ENCODE data around the gene NTM.

Gene NTM

DNA sequence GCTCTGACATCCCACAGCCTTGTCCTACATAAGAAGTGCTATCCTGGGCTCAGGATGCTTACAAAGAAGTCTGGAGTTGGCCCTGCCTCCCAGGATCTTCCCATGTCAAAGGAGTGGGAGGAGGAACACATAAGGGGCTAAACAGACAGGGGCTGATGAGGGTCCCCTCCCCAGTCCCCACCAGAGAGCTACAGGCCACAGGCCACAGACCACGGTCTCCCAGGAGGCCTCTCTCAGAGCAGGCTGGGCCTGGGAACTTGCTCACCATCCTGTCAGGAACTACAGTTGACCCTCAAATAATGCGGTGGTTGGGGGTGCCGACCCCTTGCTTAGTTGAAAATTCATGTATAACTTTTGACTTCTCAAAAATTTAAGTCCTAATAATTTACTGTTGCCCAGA lies 315.5 kb downstream of the NTM start:
- Histone ChIP-seq H3K9me3 (ENCODE audit: insufficient read depth, low read depth, low read length) (no peaks in the 10 kb centered on the region), H3K27ac (ENCODE audit: low read length) (no peak overlapping the region), H3K36me3 (ENCODE audit: insufficient read depth, low read depth, low read length) (no peaks in the 10 kb centered on the region), H3K4me1 (ENCODE audit: insufficient read depth, low read length) (peaks cover 6% of the 10 kb centered on the region; the same call in 1 of the 2 replicates), H3K4me3 (ENCODE audit: low read length) (no peak overlapping the region), H3K9ac (ENCODE audit: low read depth, low read length) (no peak overlapping the region), H3K27me3 (ENCODE audit: insufficient read depth, low read length) (peaks cover 12% of the 10 kb centered on the region)

DNA sequence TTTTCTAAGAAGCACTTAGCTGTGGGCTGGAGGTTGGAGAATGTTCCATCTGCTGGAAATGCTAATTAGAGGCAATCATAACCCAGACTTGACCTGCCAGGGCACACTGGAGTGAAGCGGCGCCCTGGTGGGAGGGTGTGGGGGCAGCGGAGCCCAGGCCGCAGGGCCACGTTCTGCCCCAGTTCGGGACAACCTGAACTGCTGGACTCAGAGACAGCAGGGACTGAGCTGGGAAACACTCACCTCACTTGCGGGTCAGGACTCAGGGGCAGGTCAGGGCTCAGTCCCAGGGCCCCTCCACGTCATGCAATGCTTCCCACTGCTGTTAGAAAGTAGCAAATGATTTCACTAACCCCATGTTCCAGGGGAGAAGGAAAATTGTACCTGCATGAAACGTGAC lies 316.4 kb downstream of the NTM start:
- peaks cover 6% of the 10 kb centered on the region; the same call in 1 of the 2 replicates for H3K4me1 ChIP-seq (ENCODE audit: insufficient read depth, low read length)
- H3K36me3 ChIP-seq (ENCODE audit: insufficient read depth, low read depth, low read length), result no peaks in the 10 kb centered on the region
- peaks cover 14% of the 10 kb centered on the region for H3K27me3 ChIP-seq (ENCODE audit: insufficient read depth, low read length)
- H3K4me3 ChIP-seq (ENCODE audit: low read length), result no peak overlapping the region
- H3K9me3 ChIP-seq (ENCODE audit: insufficient read depth, low read depth, low read length), result no peaks in the 10 kb centered on the region
- H3K27ac ChIP-seq (ENCODE audit: low read length), result no peak overlapping the region
- H3K9ac ChIP-seq (ENCODE audit: low read depth, low read length), result no peak overlapping the region

DNA sequence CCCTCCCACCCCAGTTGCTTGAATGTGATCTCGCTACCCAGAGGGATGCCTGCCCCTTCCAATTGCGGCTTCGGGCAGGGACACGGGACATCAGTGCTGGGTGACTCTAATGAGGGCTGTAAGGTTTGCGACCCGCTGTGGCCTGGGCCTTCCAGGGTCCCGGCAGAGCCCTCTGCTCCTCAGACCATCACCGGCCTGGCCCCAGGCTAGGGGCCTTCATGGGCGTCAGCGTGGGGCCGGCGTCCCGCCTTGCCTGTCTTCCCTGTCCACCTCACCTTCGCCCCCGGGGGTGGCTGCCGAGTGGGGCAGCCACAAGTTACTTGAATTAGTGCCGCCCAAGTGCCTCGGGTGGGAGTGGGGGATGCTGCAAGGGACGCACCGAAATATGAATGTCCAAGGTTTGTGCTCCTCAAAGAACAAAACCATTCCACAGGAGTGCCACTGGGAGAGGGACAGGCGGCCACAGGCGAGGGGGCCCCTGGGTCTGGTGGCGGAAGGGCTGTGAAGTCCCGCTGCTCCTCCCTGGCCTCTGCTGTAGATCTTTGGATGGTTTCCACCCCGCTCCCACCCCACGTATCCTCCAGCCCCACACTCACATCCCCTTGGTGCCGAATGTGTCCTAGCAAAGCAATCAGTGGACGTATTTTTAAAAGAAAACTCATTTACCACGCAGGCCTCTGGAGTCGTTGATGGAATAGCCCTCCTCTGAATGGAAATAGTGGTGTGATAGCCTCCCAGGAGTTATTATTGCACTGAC lies 317.1 kb downstream of the NTM start:
- Histone ChIP-seq H3K9me3 (ENCODE audit: insufficient read depth, low read depth, low read length) (no peaks in the 10 kb centered on the region), H3K27me3 (ENCODE audit: insufficient read depth, low read length) (peaks cover 21% of the 10 kb centered on the region), H3K27ac (ENCODE audit: low read length) (no peak overlapping the region), H3K4me1 (ENCODE audit: insufficient read depth, low read length) (peaks cover 6% of the 10 kb centered on the region; the same call in 1 of the 2 replicates), H3K36me3 (ENCODE audit: insufficient read depth, low read depth, low read length) (no peaks in the 10 kb centered on the region), H3K9ac (ENCODE audit: low read depth, low read length) (no peak overlapping the region), H3K4me3 (ENCODE audit: low read length) (no peak overlapping the region)

DNA sequence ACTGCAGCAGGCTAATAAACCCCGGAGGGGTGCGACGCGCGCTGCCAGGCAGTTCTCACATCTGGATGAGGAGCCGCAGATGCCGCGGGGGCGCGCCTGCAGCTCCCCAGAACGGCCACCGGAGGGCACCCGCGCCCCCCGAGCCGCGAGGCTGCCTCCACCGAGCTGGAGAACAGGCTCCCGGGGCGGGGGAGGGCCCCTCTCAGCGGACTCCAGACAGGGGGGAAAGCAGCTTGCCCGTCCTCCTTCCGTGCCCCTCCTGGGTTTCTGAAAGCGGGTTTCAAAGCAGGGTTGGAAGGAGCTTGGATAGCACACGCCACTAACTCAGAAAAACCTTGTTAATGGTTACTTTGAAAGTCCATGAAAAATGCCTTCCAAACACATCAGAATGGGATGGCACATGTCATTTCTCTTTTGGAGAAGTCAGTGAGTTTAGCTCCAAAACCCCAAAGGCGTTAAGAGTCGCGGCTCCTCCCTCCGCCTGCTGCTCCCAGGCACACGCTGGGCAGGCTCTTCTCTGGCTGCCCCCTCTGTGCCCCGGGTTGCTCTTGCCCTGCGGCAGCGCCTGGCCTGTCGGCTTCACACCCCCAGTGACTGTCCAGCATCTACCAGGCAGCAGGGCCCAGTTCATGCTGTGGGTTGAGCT lies 317.8 kb downstream of the NTM start:
- H3K27ac ChIP-seq (ENCODE audit: low read length), result no peak overlapping the region
- peaks cover 6% of the 10 kb centered on the region; the same call in 1 of the 2 replicates for H3K4me1 ChIP-seq (ENCODE audit: insufficient read depth, low read length)
- H3K9ac ChIP-seq (ENCODE audit: low read depth, low read length), result no peak overlapping the region
- H3K4me3 ChIP-seq (ENCODE audit: low read length), result peak overlapping the region; percentile 17; the same call in 1 of the 2 replicates
- no peaks in the 10 kb centered on the region for H3K9me3 ChIP-seq (ENCODE audit: insufficient read depth, low read depth, low read length)
- no peaks in the 10 kb centered on the region for H3K36me3 ChIP-seq (ENCODE audit: insufficient read depth, low read depth, low read length)
- peaks cover 28% of the 10 kb centered on the region for H3K27me3 ChIP-seq (ENCODE audit: insufficient read depth, low read length)

DNA sequence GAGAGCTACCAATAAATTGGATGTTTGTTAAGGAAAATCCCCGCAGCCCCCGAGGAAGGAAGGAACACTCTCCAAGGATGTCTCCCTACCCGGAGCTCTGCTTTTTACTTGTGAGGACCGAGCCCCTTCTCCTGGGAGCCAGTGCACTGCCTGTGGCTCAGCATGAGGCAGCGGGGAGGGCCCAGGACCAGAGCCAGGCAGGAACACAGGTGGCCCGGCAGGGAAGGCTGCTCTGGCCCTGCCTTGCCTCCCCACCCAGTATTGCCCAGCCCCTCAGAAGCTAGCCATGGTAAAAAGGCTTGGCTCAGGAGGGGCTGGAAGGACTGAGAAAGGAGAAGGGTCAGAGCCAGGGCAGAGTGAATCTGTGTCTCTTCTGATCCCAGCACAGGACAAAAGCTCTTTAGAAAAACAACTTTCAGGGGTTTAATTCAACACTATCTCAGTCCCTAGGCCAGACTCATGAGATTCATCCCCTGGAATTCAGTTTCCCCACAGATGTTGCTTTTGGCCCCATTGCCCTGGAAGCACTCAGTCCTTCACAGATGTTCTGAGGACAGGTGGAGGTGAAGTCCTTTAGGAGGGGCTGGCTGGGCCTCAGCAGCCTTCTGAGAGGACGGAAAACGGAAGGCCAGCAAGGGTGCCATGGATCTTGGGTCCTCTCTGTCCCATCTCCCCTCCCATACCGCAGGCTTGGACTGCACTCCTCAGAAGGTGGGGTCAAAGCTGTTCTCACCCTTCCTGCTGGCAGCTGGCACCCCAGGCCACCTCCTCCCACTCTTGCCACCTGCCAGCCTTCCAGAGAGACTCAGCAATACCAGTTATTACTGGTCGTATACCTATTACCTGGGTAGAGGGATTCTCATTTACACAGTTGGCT lies 318.9 kb downstream of the NTM start:
- no peak overlapping the region for H3K4me3 ChIP-seq (ENCODE audit: low read length)
- no peak overlapping the region for H3K9ac ChIP-seq (ENCODE audit: low read depth, low read length)
- no peak overlapping the region for H3K27ac ChIP-seq (ENCODE audit: low read length)
- peaks cover 6% of the 10 kb centered on the region; the same call in 1 of the 2 replicates for H3K4me1 ChIP-seq (ENCODE audit: insufficient read depth, low read length)
- no peaks in the 10 kb centered on the region for H3K36me3 ChIP-seq (ENCODE audit: insufficient read depth, low read depth, low read length)
- H3K9me3 ChIP-seq (ENCODE audit: insufficient read depth, low read depth, low read length), result no peaks in the 10 kb centered on the region
- H3K27me3 ChIP-seq (ENCODE audit: insufficient read depth, low read length), result peaks cover 39% of the 10 kb centered on the region

DNA sequence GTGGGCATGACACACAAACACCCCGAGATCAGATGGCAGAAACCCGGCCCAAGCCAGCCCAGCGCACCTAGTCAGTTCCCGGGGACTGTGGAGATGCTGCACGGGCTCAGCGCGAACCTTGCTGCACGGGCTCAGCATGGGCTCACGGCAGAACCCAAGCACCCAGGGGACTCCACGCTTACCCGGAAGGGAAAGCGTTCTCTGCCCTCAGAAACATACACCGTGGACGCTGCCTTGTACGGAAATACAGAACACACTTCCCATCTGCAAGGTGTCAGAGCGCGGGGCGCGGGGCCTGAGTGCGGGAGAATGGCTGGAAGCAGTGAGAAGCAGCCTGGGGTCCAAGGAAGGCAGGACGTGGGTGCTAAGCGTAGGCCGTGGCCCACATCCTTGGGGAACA lies 319.9 kb downstream of the NTM start:
- Histone ChIP-seq H3K27ac (ENCODE audit: low read length) (no peak overlapping the region), H3K9ac (ENCODE audit: low read depth, low read length) (no peak overlapping the region), H3K27me3 (ENCODE audit: insufficient read depth, low read length) (peaks cover 48% of the 10 kb centered on the region), H3K4me1 (ENCODE audit: insufficient read depth, low read length) (peaks cover 6% of the 10 kb centered on the region; the same call in 1 of the 2 replicates), H3K9me3 (ENCODE audit: insufficient read depth, low read depth, low read length) (no peaks in the 10 kb centered on the region), H3K36me3 (ENCODE audit: insufficient read depth, low read depth, low read length) (no peaks in the 10 kb centered on the region), H3K4me3 (ENCODE audit: low read length) (no peak overlapping the region)

DNA sequence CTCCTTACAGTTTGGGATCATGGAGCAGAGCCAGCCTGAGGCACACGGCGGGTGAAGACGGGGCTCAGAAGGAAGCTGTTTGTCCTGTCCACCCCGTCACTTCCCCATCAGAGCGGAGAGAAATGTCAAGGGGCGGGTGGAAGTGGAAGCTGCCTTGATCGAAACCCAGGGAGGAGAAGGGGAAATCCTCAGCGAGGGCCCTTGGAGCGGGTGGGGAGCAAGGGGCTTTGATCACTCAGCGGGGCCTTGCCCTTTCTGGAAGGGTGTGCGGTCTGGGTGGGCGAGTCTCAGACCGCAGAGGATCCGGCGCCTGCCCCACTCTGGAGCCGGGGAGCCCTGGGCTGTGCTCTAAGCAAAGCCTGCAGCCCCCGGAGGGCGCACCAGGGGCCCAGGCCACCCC lies 320.4 kb downstream of the NTM start:
- Histone ChIP-seq H3K4me1 (ENCODE audit: insufficient read depth, low read length) (peaks cover 6% of the 10 kb centered on the region; the same call in 1 of the 2 replicates), H3K36me3 (ENCODE audit: insufficient read depth, low read depth, low read length) (no peaks in the 10 kb centered on the region), H3K27ac (ENCODE audit: low read length) (no peak overlapping the region), H3K9ac (ENCODE audit: low read depth, low read length) (no peak overlapping the region), H3K27me3 (ENCODE audit: insufficient read depth, low read length) (peaks cover 52% of the 10 kb centered on the region), H3K9me3 (ENCODE audit: insufficient read depth, low read depth, low read length) (no peaks in the 10 kb centered on the region), H3K4me3 (ENCODE audit: low read length) (no peak overlapping the region)

DNA sequence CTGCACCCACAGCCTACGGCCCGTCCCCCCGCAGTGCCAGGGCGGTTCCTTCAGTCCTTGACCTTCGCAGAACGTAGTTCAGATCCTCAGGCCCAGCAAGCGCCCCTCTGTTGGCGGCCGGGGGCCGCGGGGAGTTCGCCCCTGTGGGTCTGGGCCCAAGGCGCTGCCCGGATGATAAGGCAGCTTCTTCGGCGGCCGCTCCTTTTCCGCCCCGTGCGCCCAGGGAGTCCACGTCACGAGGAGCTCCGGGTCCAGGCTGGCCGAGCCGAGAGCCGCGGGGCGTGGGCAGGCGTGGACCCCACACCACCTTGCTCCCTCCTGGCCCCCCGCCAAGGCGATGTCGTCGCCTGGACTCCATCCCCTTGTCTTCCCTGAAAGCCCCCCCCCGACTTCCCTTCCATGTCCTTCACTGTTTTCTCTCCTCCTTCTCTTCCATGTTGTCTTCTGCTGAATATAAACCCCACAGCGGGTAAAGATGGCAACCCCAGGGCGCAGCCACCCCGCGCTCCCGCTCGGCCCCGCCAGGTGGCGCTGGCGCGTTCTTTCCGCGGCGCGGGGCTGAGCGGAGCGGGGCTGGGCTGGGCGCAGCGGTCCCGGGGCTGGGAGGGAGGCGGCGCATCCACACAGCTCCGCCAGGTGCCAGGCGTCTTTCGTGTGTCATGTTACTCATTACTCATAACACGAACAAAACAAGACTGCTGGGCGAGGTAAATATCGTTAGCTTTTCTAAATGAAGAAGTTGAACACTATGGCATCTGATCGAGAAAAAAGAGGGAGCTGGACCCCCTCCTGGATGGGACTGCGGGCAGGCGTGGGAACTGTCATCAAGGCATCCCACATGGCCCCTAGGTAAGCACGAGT lies 321.0 kb downstream of the NTM start:
- H3K27me3 ChIP-seq (ENCODE audit: insufficient read depth, low read length), result peaks cover 55% of the 10 kb centered on the region

DNA sequence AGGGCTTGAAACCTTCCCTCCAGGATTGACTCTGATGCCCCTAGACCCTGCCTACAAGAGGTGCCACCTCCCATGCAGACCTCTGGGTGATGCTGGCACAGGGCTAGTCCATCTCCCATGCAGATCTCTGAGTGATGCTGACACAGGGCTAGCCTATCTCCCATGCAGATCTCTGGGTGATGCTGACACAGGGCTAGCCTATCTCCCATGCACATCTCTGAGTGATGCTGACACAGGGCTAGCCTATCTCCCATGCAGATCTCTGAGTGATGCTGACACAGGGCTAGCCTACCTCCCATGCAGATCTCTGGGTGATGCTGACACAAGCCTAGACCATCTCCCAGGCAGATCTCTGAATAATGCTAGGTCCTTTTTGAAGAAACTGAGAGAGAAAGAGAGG lies 321.7 kb downstream of the NTM start:
- H3K9me3 ChIP-seq (ENCODE audit: insufficient read depth, low read depth, low read length), result no peaks in the 10 kb centered on the region

More for the DNA sequence above, 321.0 kb downstream of the NTM start:
- Histone ChIP-seq H3K4me1 (ENCODE audit: insufficient read depth, low read length) (peaks cover 6% of the 10 kb centered on the region; the same call in 1 of the 2 replicates), H3K9me3 (ENCODE audit: insufficient read depth, low read depth, low read length) (no peaks in the 10 kb centered on the region), H3K36me3 (ENCODE audit: insufficient read depth, low read depth, low read length) (no peaks in the 10 kb centered on the region), H3K27ac (ENCODE audit: low read length) (no peak overlapping the region), H3K4me3 (ENCODE audit: low read length) (peak overlapping the region; percentile 21; the same call in 1 of the 2 replicates), H3K9ac (ENCODE audit: low read depth, low read length) (no peak overlapping the region)

DNA sequence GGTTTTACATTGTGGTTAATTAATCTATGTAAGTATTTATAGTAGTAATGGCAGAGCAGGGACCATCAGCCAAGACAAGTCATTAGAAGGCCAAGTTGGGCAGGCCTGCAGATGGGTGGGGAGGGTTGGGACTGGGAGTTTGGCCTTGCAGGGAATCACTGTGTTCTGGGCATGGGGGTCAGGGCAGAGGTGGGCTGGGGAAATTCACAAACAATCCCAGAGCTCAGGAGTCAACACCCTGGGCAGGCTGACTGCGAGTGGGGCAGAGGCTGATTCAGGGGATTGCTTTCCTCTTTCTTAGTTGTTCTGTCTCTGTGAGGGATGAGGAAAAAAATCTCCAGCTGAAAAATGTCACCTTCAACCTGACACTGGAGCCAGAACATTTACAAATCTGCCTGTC lies 322.5 kb downstream of the NTM start:
- no peaks in the 10 kb centered on the region for H3K9me3 ChIP-seq (ENCODE audit: insufficient read depth, low read depth, low read length)
- H3K36me3 ChIP-seq (ENCODE audit: insufficient read depth, low read depth, low read length), result no peaks in the 10 kb centered on the region
- H3K27ac ChIP-seq (ENCODE audit: low read length), result no peak overlapping the region
- H3K4me1 ChIP-seq (ENCODE audit: insufficient read depth, low read length), result peaks cover 6% of the 10 kb centered on the region; the same call in 1 of the 2 replicates
- no peak overlapping the region for H3K9ac ChIP-seq (ENCODE audit: low read depth, low read length)
- peaks cover 55% of the 10 kb centered on the region for H3K27me3 ChIP-seq (ENCODE audit: insufficient read depth, low read length)
- H3K4me3 ChIP-seq (ENCODE audit: low read length), result no peak overlapping the region

More for the DNA sequence above, 321.7 kb downstream of the NTM start:
- Histone ChIP-seq H3K4me1 (ENCODE audit: insufficient read depth, low read length) (peaks cover 6% of the 10 kb centered on the region; the same call in 1 of the 2 replicates), H3K27me3 (ENCODE audit: insufficient read depth, low read length) (peaks cover 55% of the 10 kb centered on the region), H3K4me3 (ENCODE audit: low read length) (no peak overlapping the region), H3K36me3 (ENCODE audit: insufficient read depth, low read depth, low read length) (no peaks in the 10 kb centered on the region), H3K27ac (ENCODE audit: low read length) (no peak overlapping the region), H3K9ac (ENCODE audit: low read depth, low read length) (no peak overlapping the region)

DNA sequence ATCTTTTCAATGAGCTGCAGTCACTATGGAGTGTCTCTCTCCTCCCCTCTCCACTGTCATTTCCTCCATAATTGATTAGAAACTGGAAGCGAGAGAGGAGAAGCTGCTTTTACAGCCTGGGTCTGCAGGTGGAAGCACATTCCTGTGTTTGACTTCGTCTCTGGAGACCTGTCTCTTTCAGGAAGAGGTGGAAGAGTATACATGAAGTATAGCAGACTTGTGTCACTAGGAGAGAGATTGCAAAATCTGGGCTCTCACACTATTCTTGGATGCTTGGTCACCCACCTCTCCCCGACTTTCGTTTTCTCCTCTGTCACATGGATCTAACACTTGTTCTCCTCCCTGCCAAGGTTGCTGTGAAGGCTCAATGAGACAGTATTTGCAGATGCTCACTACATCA lies 323.3 kb downstream of the NTM start:
- no peaks in the 10 kb centered on the region for H3K36me3 ChIP-seq (ENCODE audit: insufficient read depth, low read depth, low read length)
- H3K9me3 ChIP-seq (ENCODE audit: insufficient read depth, low read depth, low read length), result no peaks in the 10 kb centered on the region
- no peaks in the 10 kb centered on the region for H3K4me1 ChIP-seq (ENCODE audit: insufficient read depth, low read length)
- no peak overlapping the region for H3K4me3 ChIP-seq (ENCODE audit: low read length)
- H3K27me3 ChIP-seq (ENCODE audit: insufficient read depth, low read length), result peaks cover 49% of the 10 kb centered on the region
- no peak overlapping the region for H3K9ac ChIP-seq (ENCODE audit: low read depth, low read length)
- H3K27ac ChIP-seq (ENCODE audit: low read length), result no peak overlapping the region

Measured in iPS-20b (cell line).